ENCODE measurements around the gene JCAD.

- TF ChIP-seq POLR2A (IDR thresholded peaks at IDR 0.05) (no peak), CTCF (IDR thresholded peaks at IDR 0.05) (no peak), POLR2AphosphoS5 (IDR thresholded peaks at IDR 0.05) (no peak)
These were observed 14.3 kb upstream of the JCAD start for GRCh38 chr10:30073767-30074060.

Measured in prostate gland (tissue), 2 donors.